HepG2 (cell line): Measurements from ENCODE around the gene PPM1E. TPM values are rescaled to one million over a fixed set of nuclear protein-coding genes. Genes with fewer than 3 reads are reported as not detected.

Experiments used
- ATAC-seq: fragments of 200-7000 bp; cut with Tn5 transposase; 3 replicates; pipeline ENCODE4 v1.9.1; 2020; ENCODE audit warnings: mild to moderate bottlenecking, moderate library complexity
- BruUV-seq: library from RNA; stranded (reverse); fragments of 400-500 nt; replicated peaks from 2 replicates; lab custom pipeline; 2021; lab: Mats Ljungman, UMichigan
- CTCF ChIA-PET: fragments of 300-600 bp; formaldehyde crosslinking; extraction: SDS; loops from one replicate; lab custom pipeline; 2021; ENCODE audit warnings: low total read pairs, inconsistent platforms, low intra/inter-chr PET ratio; lab: Yijun Ruan, JAX
- POLR2A ChIA-PET: fragments of 350-600 bp; sonication (Branson Sonifier 250); formaldehyde crosslinking; loops from one replicate; lab custom pipeline; 2020; ENCODE audit warnings: antibody characterized with exemption, inconsistent platforms; lab: Yijun Ruan, JAX
- DNase-seq: peaks from one replicate; pipeline ENCODE4 v3.0.0-alpha.2; 2015; ENCODE audit warnings: low spot score
- FAIRE-seq: peaks from 3 replicates; lab custom pipeline; 2011; peaks lifted over from hg19 to GRCh38; lab: Jason Lieb, UNC
- H2AFZ ChIP-seq: one replicate; pipeline ENCODE4 v1.6.1; 2011; ENCODE audit warnings: low read length, inconsistent platforms
- H3K27ac ChIP-seq: fragments of 300-600 bp; 3 replicates; pipeline ENCODE4 v1.8.0; 2011; ENCODE audit warnings: mixed run types, mild to moderate bottlenecking, mixed read lengths, low read length, inconsistent platforms; ENCODE audit not compliant: insufficient read depth; ENCODE audit errors: extremely low read length
- H3K27me3 ChIP-seq, 2 experiments: fragments of 200-600 bp in 1 of 2; 2 replicates in 1 of 2; 3 replicates in 1 of 2; pipeline versions ENCODE4 v1.6.0 to v1.8.0; 2011; ENCODE audit warnings: low read length in 2 of 2, mild to moderate bottlenecking in 2 of 2, moderate library complexity in 2 of 2, inconsistent platforms in 1 of 2; ENCODE audit not compliant: insufficient read depth in 2 of 2, control insufficient read depth in 1 of 2
- H3K36me3 ChIP-seq, 2 experiments: fragments of 200-600 bp in 1 of 2; replicated peaks in 1 of 2; 2 replicates in 1 of 2; 3 replicates in 1 of 2; pipeline versions ENCODE4 v1.5.1 to v1.8.0; 2011; ENCODE audit warnings: low read length in 2 of 2, inconsistent platforms in 1 of 2; ENCODE audit not compliant: insufficient read depth in 2 of 2, control insufficient read depth in 1 of 2
- H3K4me1 ChIP-seq: 2 replicates; pipeline ENCODE4 v1.5.1; 2012; ENCODE audit warnings: low read length, inconsistent platforms; ENCODE audit not compliant: insufficient read depth
- H3K4me2 ChIP-seq: 2 replicates; pipeline ENCODE4 v1.6.0; 2011; ENCODE audit warnings: low read depth, low read length, inconsistent platforms
- H3K4me3 ChIP-seq, 3 experiments: fragments of 200-600 bp in 1 of 3; sonication (generic), shearing (Covaris generic) in 1 of 3; replicated peaks in 1 of 3; 2 replicates each; pipeline ENCODE4 v1.5.1; 2011 to 2016; ENCODE audit warnings: low read length in 3 of 3, inconsistent platforms in 2 of 3, low read depth in 2 of 3, mild to moderate bottlenecking in 2 of 3, control low read depth in 1 of 3, mixed read lengths in 1 of 3; ENCODE audit not compliant: insufficient read depth in 1 of 3
- H3K79me2 ChIP-seq: one replicate; pipeline ENCODE4 v1.6.1; 2011; ENCODE audit warnings: low read length, inconsistent platforms; ENCODE audit not compliant: insufficient read depth
- H3K9ac ChIP-seq: 2 replicates; pipeline ENCODE4 v1.6.0; 2011; ENCODE audit warnings: mild to moderate bottlenecking, low read depth, low read length, inconsistent platforms; ENCODE audit not compliant: insufficient read depth
- H3K9me3 ChIP-seq: 2 replicates; pipeline ENCODE4 v1.5.1; 2012; ENCODE audit warnings: mild to moderate bottlenecking, low read length
- H4K20me1 ChIP-seq: 2 replicates; pipeline ENCODE4 v1.6.0; 2011; ENCODE audit warnings: inconsistent platforms, mild to moderate bottlenecking, low read length, moderate library complexity; ENCODE audit not compliant: insufficient read depth
- AGO1 ChIP-seq: fragments of 200-400 bp; formaldehyde crosslinking; IDR thresholded peaks from 2 replicates; pipeline ENCODE4 v1.6.1; 2017; ENCODE audit warnings: mild to moderate bottlenecking, low read depth, low read length, moderate library complexity; ENCODE audit not compliant: poor library complexity, severe bottlenecking
- FOSL2 ChIP-seq: sonication (generic); formaldehyde crosslinking; IDR thresholded peaks from 2 replicates; pipeline ENCODE4 v1.4.0; 2020; ENCODE audit warnings: missing genetic modification reagents
- KDM5A ChIP-seq: fragments of 200-600 bp; sonication (generic); IDR thresholded peaks from 2 replicates; pipeline ENCODE4 v1.7.0; 2018; ENCODE audit warnings: antibody characterized with exemption, mild to moderate bottlenecking, low read length, borderline replicate concordance
- KLF9 ChIP-seq: IDR thresholded peaks from 2 replicates; pipeline ENCODE4 v1.6.1; 2016; ENCODE audit warnings: low read depth
- NFAT5 ChIP-seq: sonication (generic); formaldehyde crosslinking; IDR thresholded peaks from 2 replicates; pipeline ENCODE4 v1.4.0; 2020; ENCODE audit warnings: missing genetic modification reagents
- RXRB ChIP-seq: IDR thresholded peaks from 2 replicates; pipeline ENCODE4 v1.6.1; 2016; ENCODE audit warnings: borderline replicate concordance, missing genetic modification reagents, missing compliant biosample characterization
- STAG1 ChIP-seq: sonication (generic); formaldehyde crosslinking; IDR thresholded peaks from 2 replicates; pipeline ENCODE4 v1.4.0; 2020; ENCODE audit warnings: missing genetic modification reagents
- TBX3 ChIP-seq: fragments of 450-650 bp; IDR thresholded peaks from 2 replicates; pipeline ENCODE4 v1.6.1; 2017; ENCODE audit warnings: antibody characterized with exemption, mild to moderate bottlenecking, inconsistent platforms, borderline replicate concordance
- ZKSCAN1 ChIP-seq: fragments of 150-350 bp; IDR thresholded peaks from 2 replicates; pipeline ENCODE4 v1.6.1; 2014; ENCODE audit warnings: low read length
- ZNF543 ChIP-seq: sonication (generic); formaldehyde crosslinking; IDR thresholded peaks from 2 replicates; pipeline ENCODE4 v1.4.0; 2020; ENCODE audit warnings: mild to moderate bottlenecking, missing genetic modification reagents
- ZNF652 ChIP-seq: IDR thresholded peaks from 2 replicates; pipeline ENCODE4 v1.6.1; 2016; ENCODE audit warnings: low read depth, borderline replicate concordance
- ZXDC ChIP-seq: sonication (generic); formaldehyde crosslinking; IDR thresholded peaks from 2 replicates; pipeline ENCODE4 v1.5.0; 2020; ENCODE audit warnings: mild to moderate bottlenecking, missing genetic modification reagents
- WGBS: methylation state at CpG from one replicate; pipeline ENCODE4 v1.1.6; 2017; ENCODE audit warnings: low lambda C conversion rate; 5-methylcytosine and 5-hydroxymethylcytosine counted together
- in situ Hi-C: cut with HindIII; loops from 2 replicates; pipeline ENCODE4 v1.10.0; 2017; ENCODE audit warnings: low pct_unique_long_range_greater_than_20kb; ENCODE audit not compliant: extremely low pct_ligation_motif_present
- intact Hi-C: fragments of 100-400 bp; cut with micrococcal nuclease; formaldehyde crosslinking; loops from one replicate; pipeline ENCODE4 v1.10.0; 2022; ENCODE audit not compliant: unreplicated experiment
- polyA plus RNA-seq, 8 experiments: library from polyadenylated mRNA; depleted of rRNA in 3 of 8; stranded (reverse) in 7 of 8; unstranded in 1 of 8; fragments of >200 nt; fragmentation: Illumina TruSeq in 4 of 8; extraction: Trizol in 4 of 8; gene quantifications; 2 replicates each; pipeline versions ENCODE4 v1.2.1 to v1.2.3, GENCODE V29; 2011 to 2016; ENCODE audit warnings: low read depth in 4 of 8, missing spikeins in 1 of 8, mixed read lengths in 1 of 8; ENCODE audit not compliant: insufficient read depth in 1 of 8
- total RNA-seq, 5 experiments: library from RNA; depleted of rRNA; stranded (reverse); fragments of >200 nt; fragmentation: Illumina TruSeq; extraction: Trizol; gene quantifications; 2 replicates each; pipeline ENCODE4 v1.2.3, GENCODE V29; 2016; ENCODE audit warnings: low read depth in 1 of 5
- TF ChIP-seq, protein P1 (sequence below): sonication (generic); formaldehyde crosslinking; IDR thresholded peaks from 2 replicates; pipeline ENCODE4 v1.8.0; 2022; ENCODE audit warnings: missing genetic modification reagents, mild to moderate bottlenecking, borderline replicate concordance

The PPM1E gene
- total and polyA plus RNA-seq, 2 of the 13 experiments (the other 11 are each of a cell fraction or from before 2014, with no cell fraction given), result 0.15 TPM; not detected in 1

DNA sequence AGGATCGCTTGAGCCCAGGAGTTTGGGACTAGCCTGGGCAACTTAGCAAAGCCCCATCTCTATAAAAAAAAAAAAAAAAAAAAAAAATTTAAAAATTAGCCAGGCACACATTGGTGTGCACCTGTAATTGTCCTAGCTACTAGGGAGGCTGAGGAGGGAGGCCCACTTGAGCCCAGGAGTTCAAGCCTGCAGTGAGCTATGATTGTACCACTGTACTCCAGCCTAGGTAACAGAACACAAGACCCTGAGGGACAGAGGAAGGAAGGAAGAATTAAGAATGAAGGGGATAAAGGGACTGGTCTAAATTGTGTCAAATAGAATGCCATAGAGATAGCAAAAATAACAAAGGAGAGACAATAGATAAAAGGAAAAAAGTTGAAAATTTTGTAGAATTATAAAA, 248.2 kb downstream of the PPM1E start (continued):
- no peak for TF ChIP-seq ZXDC (CRISPR knock-in tag)
- TF ChIP-seq, protein P1, sequence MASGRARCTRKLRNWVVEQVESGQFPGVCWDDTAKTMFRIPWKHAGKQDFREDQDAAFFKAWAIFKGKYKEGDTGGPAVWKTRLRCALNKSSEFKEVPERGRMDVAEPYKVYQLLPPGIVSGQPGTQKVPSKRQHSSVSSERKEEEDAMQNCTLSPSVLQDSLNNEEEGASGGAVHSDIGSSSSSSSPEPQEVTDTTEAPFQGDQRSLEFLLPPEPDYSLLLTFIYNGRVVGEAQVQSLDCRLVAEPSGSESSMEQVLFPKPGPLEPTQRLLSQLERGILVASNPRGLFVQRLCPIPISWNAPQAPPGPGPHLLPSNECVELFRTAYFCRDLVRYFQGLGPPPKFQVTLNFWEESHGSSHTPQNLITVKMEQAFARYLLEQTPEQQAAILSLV (CRISPR knock-in tag), result no peak
- TF ChIP-seq AGO1, result no peak
- TF ChIP-seq KLF9 (CRISPR knock-in tag), result no peak
- no peak for TF ChIP-seq ZKSCAN1

DNA sequence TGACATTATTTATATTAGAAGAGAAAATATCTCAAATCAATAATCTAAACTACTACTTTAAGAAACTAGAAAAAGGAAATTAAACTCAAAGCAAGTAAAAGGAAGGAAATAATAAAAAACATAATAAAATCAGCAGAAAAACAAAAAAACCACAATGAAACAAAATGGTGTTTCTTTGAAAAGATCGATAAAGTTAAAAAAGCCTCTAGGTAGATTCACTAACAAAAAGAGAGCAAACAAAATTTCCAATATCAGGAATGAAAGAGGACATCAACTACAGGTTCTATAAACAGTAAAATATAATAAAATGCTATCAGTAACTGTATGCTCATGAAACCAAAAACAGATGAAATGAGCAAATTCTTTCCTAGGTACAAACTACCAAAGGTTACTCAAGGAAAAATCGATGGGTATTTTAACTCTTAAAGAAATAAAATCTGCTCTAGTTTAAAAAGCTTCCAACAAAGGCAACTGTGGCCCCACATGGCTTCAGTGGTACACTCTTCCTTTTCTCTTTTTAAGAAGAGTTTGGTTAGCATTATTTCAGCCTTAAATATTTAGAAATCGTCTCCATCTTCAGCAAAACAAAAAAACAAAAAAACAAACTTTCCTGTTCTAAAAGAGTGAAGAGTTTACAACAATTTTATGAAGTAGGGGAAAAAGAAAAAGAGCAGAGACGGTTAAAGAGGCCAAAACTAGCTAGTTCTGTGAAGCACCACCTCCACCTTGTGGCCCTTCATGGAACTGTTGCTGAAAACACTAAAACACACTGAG, 248.9 kb downstream of the PPM1E start:
- POLR2A ChIA-PET, result interaction anchor here (1.0 to 1.4 kb wide), 4 partner anchors 288 to 486 kb away, joined by 3 to 7 read pairs (median 4); no protein-coding TSS in a partner anchor
- no peak overlapping the region for H3K9ac ChIP-seq
- no peaks in the 10 kb centered on the region for H3K27me3 ChIP-seq
- H3K27ac ChIP-seq, result no peak overlapping the region
- DNase-seq, result peak; percentile 58
- H3K9me3 ChIP-seq, result no peaks in the 10 kb centered on the region
- peaks cover 0 to 13% of the 10 kb centered on the region in 2 experiments; a peak in 3 of 5 replicates for H3K36me3 ChIP-seq
- no TSS peak for BruUV-seq
- ATAC-seq, result peak; percentile 82
- peak; percentile 87 for FAIRE-seq
- H3K4me3 ChIP-seq, result no peak overlapping the region
- H2AFZ ChIP-seq, result no peak overlapping the region
- no peak overlapping the region for H3K4me2 ChIP-seq
- H4K20me1 ChIP-seq, result no peaks in the 10 kb centered on the region
- H3K79me2 ChIP-seq, result no peaks in the 10 kb centered on the region
- CTCF ChIA-PET, result interaction anchor here (0.7 to 4.0 kb wide), 5 partner anchors 293 to 486 kb away, joined by 3 to 62 read pairs (median 12); no protein-coding TSS in a partner anchor
- 31% methylated on average over 4 of the region's 4 CpGs for WGBS
- in situ Hi-C loops, result loop anchor here (5.0 kb wide), 3 partner anchors 292 to 487 kb away; no protein-coding TSS in a partner anchor
- intact Hi-C loops, result loop anchor here (1.0 to 10.0 kb wide), 3 partner anchors 293 to 486 kb away; no protein-coding TSS in a partner anchor
- no peaks in the 10 kb centered on the region for H3K4me1 ChIP-seq
- TF ChIP-seq RXRB, result 0 out of 2 replicates have a peak, but pooled peaks have one; percentile 38
- TF ChIP-seq TBX3, result no peak
- no peak for TF ChIP-seq NFAT5 (CRISPR knock-in tag)
- no peak for TF ChIP-seq FOSL2
- no peak for TF ChIP-seq ZNF543
- peak; percentile 97 for TF ChIP-seq STAG1 (CRISPR knock-in tag)
- peak; percentile 47; the same call in 1 of the 2 replicates for TF ChIP-seq KDM5A
- peak; percentile 70; the same call in 1 of the 2 replicates for TF ChIP-seq ZNF652 (CRISPR knock-in tag)
